Cortex of kidney (tissue), 1 donor: Measurements from ENCODE around the gene SMIM38.

Source experiments
- DNase-seq: peaks from one replicate; lab custom pipeline; 2025; lab: John Stamatoyannopoulos, UW

The SMIM38 gene

GRCh38 chr11:69203381-69203780 is 47.6 kb downstream of the SMIM38 start:
- no peak for DNase-seq

DNA sequence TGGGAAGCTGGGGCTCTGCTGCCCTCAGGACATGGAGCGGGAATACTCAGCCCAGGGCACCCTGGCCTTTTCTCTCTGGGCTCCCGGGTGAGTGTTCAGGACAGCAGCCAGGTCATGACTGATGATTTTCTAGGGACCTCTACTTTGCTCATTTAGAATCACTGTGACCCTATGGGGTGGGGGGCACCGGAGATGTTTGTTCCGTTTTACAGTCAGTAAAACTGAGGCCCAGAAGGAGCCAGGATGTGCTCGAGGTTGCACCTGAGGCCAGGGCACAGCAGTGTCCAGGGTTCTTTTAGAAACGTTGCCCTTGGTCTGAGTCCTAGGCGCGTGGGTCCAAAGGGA is 48.1 kb downstream of the SMIM38 start:
- DNase-seq, result no peak

GRCh38 chr11:69204246-69204940 is 48.7 kb downstream of the SMIM38 start:
- no peak for DNase-seq

- DNase-seq, result no peak
Observed at GRCh38 chr11:69204941-69205742, 49.4 kb downstream of the SMIM38 start.
